ENCODE data around the gene TEKTIP1. TPM values are rescaled to one million over a fixed set of nuclear protein-coding genes. Genes with fewer than 3 reads are reported as not detected.
A peak's percentile ranks its signal among the peaks of the same experiment; 100 is the strongest.

TEKTIP1 gene
- total and polyA plus RNA-seq, 9 of the 15 experiments (the other 6 are each of a cell fraction or from before 2014, with no cell fraction given): 0.66 TPM; not detected in 8

- no peak for TF ChIP-seq ETV5 (CRISPR knock-in tag; IDR thresholded peaks at IDR 0.05; ENCODE audit: low read depth)
- TF ChIP-seq CBX3 (IDR thresholded peaks at IDR 0.05; ENCODE audit: borderline replicate concordance in 1 of 2, low read length in 2 of 2): no peak
- no peak for TF ChIP-seq RBM39 (optimal IDR thresholded peaks at IDR 0.05; ENCODE audit: low read depth, low read length)
- no peak for TF ChIP-seq CBX8 (IDR thresholded peaks at IDR 0.05; ENCODE audit: borderline replicate concordance, extremely low read depth, low read depth, low read length, poor library complexity, severe bottlenecking)
- TF ChIP-seq ZNF717 (CRISPR knock-in tag; IDR thresholded peaks at IDR 0.05): no peak
- TF ChIP-seq GTF2F1 (IDR thresholded peaks at IDR 0.05; ENCODE audit: low read depth, low read length): no peak
- TF ChIP-seq MYBL2 (IDR thresholded peaks at IDR 0.05; ENCODE audit: low read depth): no peak
- no peak for TF ChIP-seq MYBL2 (CRISPR knock-in tag; IDR thresholded peaks at IDR 0.05; ENCODE audit: borderline replicate concordance)
- no peak for TF ChIP-seq PML (IDR thresholded peaks at IDR 0.05; ENCODE audit: low read length)
- TF ChIP-seq ZBTB40 (IDR thresholded peaks at IDR 0.05): 0 out of 2 replicates have a peak, but pooled peaks have one; percentile 39
- no peak for TF ChIP-seq ZBTB40 (CRISPR knock-in tag; IDR thresholded peaks at IDR 0.05)
- TF ChIP-seq E2F4 (CRISPR knock-in tag; IDR thresholded peaks at IDR 0.05; ENCODE audit: low read depth): 0 out of 2 replicates have a peak, but pooled peaks have one; percentile 23
- peak; percentile 29; the same call in 1 of the 2 replicates for TF ChIP-seq ARID1B (IDR thresholded peaks at IDR 0.05)
- no peak for TF ChIP-seq ARID3B (CRISPR knock-in tag; IDR thresholded peaks at IDR 0.05; ENCODE audit: borderline replicate concordance)
- no peak for TF ChIP-seq ZFX (CRISPR knock-in tag; IDR thresholded peaks at IDR 0.05)
- no peak for TF ChIP-seq ZSCAN32 (CRISPR knock-in tag; IDR thresholded peaks at IDR 0.05)
- TF ChIP-seq PHF20 (IDR thresholded peaks at IDR 0.05; ENCODE audit: partially characterized antibody): no peak
Measured at GRCh38 chr19:3556423-3556977, 17.5 kb downstream of the TEKTIP1 start (continued).

Measured in K562 (cell line).